Measurements from ENCODE around the gene KCNQ1.

The KCNQ1 gene

GRCh38 chr11:2724653-2725367, 280.0 kb downstream of the KCNQ1 start:
- Histone ChIP-seq H3K9me3 (ENCODE audit: low read length) (no peaks in the 10 kb centered on the region), H4K20me1 (ENCODE audit: insufficient read depth, low read length) (no peaks in the 10 kb centered on the region), H3K27ac (ENCODE audit: low read depth, low read length, poor library complexity, severe bottlenecking) (no peak overlapping the region), H3K4me2 (ENCODE audit: low read length) (no peak overlapping the region), H3F3A (ENCODE audit: insufficient read depth, low read length) (no peaks in the 10 kb centered on the region), H3K4me1 (ENCODE audit: insufficient read depth, low read length, severe bottlenecking) (no peaks in the 10 kb centered on the region), H3K4me3 (ENCODE audit: low read depth, low read length, poor library complexity, severe bottlenecking) (no peak overlapping the region), H3K9ac (ENCODE audit: low read length) (no peak overlapping the region), H2AFZ (ENCODE audit: low read length) (no peak overlapping the region), H3K36me3 (ENCODE audit: insufficient read depth, low read length) (no peaks in the 10 kb centered on the region), H3K9me2 (ENCODE audit: low read depth, low read length) (no peaks in the 10 kb centered on the region), H3K79me2 (ENCODE audit: insufficient read depth, low read length) (no peaks in the 10 kb centered on the region), H3K27me3 (ENCODE audit: insufficient read depth, low read length) (peaks cover 7% of the 10 kb centered on the region; the same call in 1 of the 2 replicates)
- TF ChIP-seq EZH2 (IDR thresholded peaks at IDR 0.05; ENCODE audit: borderline replicate concordance, low read length) (no peak), CTCF (IDR thresholded peaks at IDR 0.05; ENCODE audit: low read length) (no peak)

GRCh38 chr11:2725368-2726300, 280.8 kb downstream of the KCNQ1 start:
- Histone ChIP-seq H3K27me3 (ENCODE audit: insufficient read depth, low read length) (peaks cover 7% of the 10 kb centered on the region; the same call in 1 of the 2 replicates), H4K20me1 (ENCODE audit: insufficient read depth, low read length) (no peaks in the 10 kb centered on the region), H3K4me2 (ENCODE audit: low read length) (no peak overlapping the region), H3K9ac (ENCODE audit: low read length) (no peak overlapping the region), H3F3A (ENCODE audit: insufficient read depth, low read length) (no peaks in the 10 kb centered on the region), H3K9me3 (ENCODE audit: low read length) (no peaks in the 10 kb centered on the region), H3K36me3 (ENCODE audit: insufficient read depth, low read length) (no peaks in the 10 kb centered on the region), H3K9me2 (ENCODE audit: low read depth, low read length) (no peaks in the 10 kb centered on the region), H3K4me1 (ENCODE audit: insufficient read depth, low read length, severe bottlenecking) (no peaks in the 10 kb centered on the region), H3K79me2 (ENCODE audit: insufficient read depth, low read length) (no peaks in the 10 kb centered on the region), H3K4me3 (ENCODE audit: low read depth, low read length, poor library complexity, severe bottlenecking) (no peak overlapping the region), H3K27ac (ENCODE audit: low read depth, low read length, poor library complexity, severe bottlenecking) (no peak overlapping the region), H2AFZ (ENCODE audit: low read length) (no peak overlapping the region)
- TF ChIP-seq CTCF (IDR thresholded peaks at IDR 0.05; ENCODE audit: low read length) (no peak), EZH2 (IDR thresholded peaks at IDR 0.05; ENCODE audit: borderline replicate concordance, low read length) (no peak)

- Histone ChIP-seq H3K79me2 (ENCODE audit: insufficient read depth, low read length) (no peaks in the 10 kb centered on the region), H2AFZ (ENCODE audit: low read length) (no peak overlapping the region), H4K20me1 (ENCODE audit: insufficient read depth, low read length) (no peaks in the 10 kb centered on the region), H3K27me3 (ENCODE audit: insufficient read depth, low read length) (peaks cover 7% of the 10 kb centered on the region; the same call in 1 of the 2 replicates), H3F3A (ENCODE audit: insufficient read depth, low read length) (no peaks in the 10 kb centered on the region), H3K9ac (ENCODE audit: low read length) (no peak overlapping the region), H3K27ac (ENCODE audit: low read depth, low read length, poor library complexity, severe bottlenecking) (no peak overlapping the region), H3K9me3 (ENCODE audit: low read length) (no peaks in the 10 kb centered on the region), H3K36me3 (ENCODE audit: insufficient read depth, low read length) (no peaks in the 10 kb centered on the region), H3K4me2 (ENCODE audit: low read length) (no peak overlapping the region), H3K4me3 (ENCODE audit: low read depth, low read length, poor library complexity, severe bottlenecking) (no peak overlapping the region), H3K9me2 (ENCODE audit: low read depth, low read length) (no peaks in the 10 kb centered on the region), H3K4me1 (ENCODE audit: insufficient read depth, low read length, severe bottlenecking) (no peaks in the 10 kb centered on the region)
- TF ChIP-seq EZH2 (IDR thresholded peaks at IDR 0.05; ENCODE audit: borderline replicate concordance, low read length) (no peak), CTCF (IDR thresholded peaks at IDR 0.05; ENCODE audit: low read length) (no peak)
These were observed 282.2 kb downstream of the KCNQ1 start for GRCh38 chr11:2726964-2727363.
